Nephron (organoid): ENCODE results near the gene TLE3.
"Not testable (repeated sequence)": the region's sequence is repeated elsewhere in the genome, so short reads cannot be mapped to it uniquely, and the experiment has no call there.

Experiments used
- H3K27ac Mint-ChIP-seq, 3 experiments: 2 replicates each; pipeline ENCODE4 v1.8.0; 2020; ENCODE audit warnings: mixed read lengths in 3 of 3, mild to moderate bottlenecking in 2 of 3, moderate library complexity in 1 of 3
- H3K27me3 Mint-ChIP-seq: 2 replicates; pipeline ENCODE4 v1.8.0; 2021; ENCODE audit warnings: low read depth, mild to moderate bottlenecking, moderate library complexity, mixed read lengths
- H3K36me3 Mint-ChIP-seq: 2 replicates; pipeline ENCODE4 v1.8.0; 2020; ENCODE audit warnings: low read depth, mixed read lengths
- H3K4me1 Mint-ChIP-seq: 2 replicates; pipeline ENCODE4 v1.8.0; 2020; ENCODE audit warnings: mixed read lengths
- H3K4me3 Mint-ChIP-seq, 3 experiments: 2 replicates each; pipeline ENCODE4 v1.8.0; 2020; ENCODE audit warnings: mild to moderate bottlenecking in 3 of 3, mixed read lengths in 3 of 3, moderate library complexity in 2 of 3
- H3K9me3 Mint-ChIP-seq: 2 replicates; pipeline ENCODE4 v1.8.0; 2020; ENCODE audit warnings: mixed read lengths
- TF ChIP-seq, protein P1 (sequence below), 3 experiments: fragments of 200-600 bp; sonication (generic); IDR thresholded peaks; one replicate each; pipeline ENCODE4 v1.5.0; 2021; ENCODE audit warnings: antibody characterized with exemption in 3 of 3; ENCODE audit not compliant: unreplicated experiment in 3 of 3

Gene TLE3

DNA sequence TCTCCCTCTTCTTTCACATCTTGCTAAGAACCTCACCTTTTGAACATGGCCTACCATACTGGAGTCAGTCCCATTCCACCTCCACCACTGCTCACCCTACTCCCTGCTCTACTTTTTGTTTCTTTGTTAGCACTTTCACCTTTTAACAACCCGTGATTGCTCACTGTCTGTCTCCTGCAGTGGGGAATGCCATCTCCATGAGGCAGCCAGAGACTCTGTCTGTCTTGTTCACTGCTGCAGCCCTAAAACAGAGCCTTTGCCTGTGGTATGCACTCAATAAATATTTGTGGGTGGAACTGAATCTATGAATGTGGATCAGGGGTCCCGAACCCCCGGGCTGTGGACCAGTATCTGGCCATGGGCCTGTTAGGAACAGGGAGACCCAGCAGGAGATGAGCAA, 16.5 kb upstream of the TLE3 start:
- H3K27me3 Mint-ChIP-seq = peaks cover 57% of the 10 kb centered on the region
- H3K27ac Mint-ChIP-seq = peak overlapping the region in 2 of 3 experiments; percentile 1 to 4
- H3K4me3 Mint-ChIP-seq = peak overlapping the region in 1 of 3 experiments; percentile 1
- TF ChIP-seq, protein P1, sequence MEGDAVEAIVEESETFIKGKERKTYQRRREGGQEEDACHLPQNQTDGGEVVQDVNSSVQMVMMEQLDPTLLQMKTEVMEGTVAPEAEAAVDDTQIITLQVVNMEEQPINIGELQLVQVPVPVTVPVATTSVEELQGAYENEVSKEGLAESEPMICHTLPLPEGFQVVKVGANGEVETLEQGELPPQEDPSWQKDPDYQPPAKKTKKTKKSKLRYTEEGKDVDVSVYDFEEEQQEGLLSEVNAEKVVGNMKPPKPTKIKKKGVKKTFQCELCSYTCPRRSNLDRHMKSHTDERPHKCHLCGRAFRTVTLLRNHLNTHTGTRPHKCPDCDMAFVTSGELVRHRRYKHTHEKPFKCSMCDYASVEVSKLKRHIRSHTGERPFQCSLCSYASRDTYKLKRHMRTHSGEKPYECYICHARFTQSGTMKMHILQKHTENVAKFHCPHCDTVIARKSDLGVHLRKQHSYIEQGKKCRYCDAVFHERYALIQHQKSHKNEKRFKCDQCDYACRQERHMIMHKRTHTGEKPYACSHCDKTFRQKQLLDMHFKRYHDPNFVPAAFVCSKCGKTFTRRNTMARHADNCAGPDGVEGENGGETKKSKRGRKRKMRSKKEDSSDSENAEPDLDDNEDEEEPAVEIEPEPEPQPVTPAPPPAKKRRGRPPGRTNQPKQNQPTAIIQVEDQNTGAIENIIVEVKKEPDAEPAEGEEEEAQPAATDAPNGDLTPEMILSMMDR (IDR thresholded peaks at IDR 0.05; ENCODE audit: unreplicated experiment in 3 of 3) = no peak
- H3K36me3 Mint-ChIP-seq = no peaks in the 10 kb centered on the region
- H3K4me1 Mint-ChIP-seq = peaks cover 40% of the 10 kb centered on the region
- H3K9me3 Mint-ChIP-seq = no peaks in the 10 kb centered on the region

DNA sequence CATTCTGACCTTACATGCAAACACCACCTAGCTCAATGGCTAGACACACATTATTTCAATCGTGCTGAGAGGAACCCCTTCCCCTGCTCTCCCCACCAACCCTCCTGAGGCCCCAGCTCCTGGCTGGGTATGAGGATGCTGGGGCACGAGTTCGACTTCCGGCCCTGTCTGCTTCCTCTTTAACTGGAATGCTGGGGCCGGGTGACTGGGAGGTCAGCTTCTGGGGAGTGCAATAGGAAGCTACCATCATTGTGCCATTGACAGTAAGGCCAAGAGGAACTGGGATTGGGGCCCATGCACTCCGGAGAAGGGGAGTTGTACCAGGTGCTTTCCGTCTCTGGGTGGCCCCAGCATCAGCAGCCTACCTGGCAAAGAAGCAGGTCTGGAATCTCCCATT, 15.6 kb upstream of the TLE3 start:
- H3K27ac Mint-ChIP-seq = no peak overlapping the region
- H3K9me3 Mint-ChIP-seq = no peaks in the 10 kb centered on the region
- H3K27me3 Mint-ChIP-seq = peaks cover 54% of the 10 kb centered on the region
- no peaks in the 10 kb centered on the region for H3K36me3 Mint-ChIP-seq
- TF ChIP-seq, protein P1 (IDR thresholded peaks at IDR 0.05; ENCODE audit: unreplicated experiment in 3 of 3) = no peak
- H3K4me3 Mint-ChIP-seq = no peak overlapping the region
- peaks cover 40% of the 10 kb centered on the region for H3K4me1 Mint-ChIP-seq

DNA sequence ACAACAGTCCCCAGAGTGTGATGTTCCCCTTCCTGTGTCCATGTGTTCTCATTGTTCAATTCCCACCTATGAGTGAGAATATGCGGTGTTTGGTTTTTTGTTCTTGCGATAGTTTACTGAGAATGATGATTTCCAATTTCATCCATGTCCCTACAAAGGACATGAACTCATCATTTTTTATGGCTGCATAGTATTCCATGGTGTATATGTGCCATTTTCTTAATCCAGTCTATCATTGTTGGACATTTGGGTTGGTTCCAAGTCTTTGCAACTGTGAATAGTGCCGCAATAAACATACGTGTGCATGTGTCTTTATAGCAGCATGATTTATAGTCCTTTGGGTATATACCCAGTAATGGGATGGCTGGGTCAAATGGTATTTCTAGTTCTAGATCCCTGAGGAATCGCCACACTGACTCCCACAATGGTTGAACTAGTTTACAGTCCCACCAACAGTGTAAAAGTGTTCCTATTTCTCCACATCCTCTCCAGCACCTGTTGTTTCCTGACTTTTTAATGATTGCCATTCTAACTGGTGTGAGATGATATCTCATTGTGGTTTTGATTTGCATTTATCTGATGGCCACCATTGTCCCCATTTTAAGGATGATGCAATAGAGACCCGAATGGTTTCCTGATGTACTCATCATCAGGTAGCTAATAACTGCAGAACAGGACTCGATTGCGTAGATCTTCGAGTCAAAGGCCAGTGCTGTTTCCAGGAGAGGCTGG, 15.0 kb upstream of the TLE3 start:
- H3K9me3 Mint-ChIP-seq, H3K36me3 Mint-ChIP-seq, H3K4me3 Mint-ChIP-seq, H3K27ac Mint-ChIP-seq: not testable (repeated sequence)
- Mint-ChIP-seq H3K4me1 (peaks cover 40% of the 10 kb centered on the region), H3K27me3 (peaks cover 55% of the 10 kb centered on the region)

DNA sequence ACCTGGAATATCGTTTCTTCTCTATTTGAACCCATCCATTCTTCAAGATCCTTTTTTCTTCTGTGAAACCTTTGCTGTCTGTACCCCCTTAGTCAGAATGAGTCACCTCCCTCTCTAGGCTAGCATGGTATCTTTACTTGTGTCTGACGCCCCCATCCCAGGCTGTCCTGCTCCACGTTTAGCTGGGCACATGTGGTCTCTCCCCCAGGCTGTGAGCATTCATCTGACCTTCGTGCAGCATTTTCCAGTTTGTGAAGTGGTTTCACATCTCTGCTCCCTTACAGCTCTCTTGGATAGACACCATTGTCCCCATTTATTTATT, 14.3 kb upstream of the TLE3 start:
- TF ChIP-seq, protein P1 (IDR thresholded peaks at IDR 0.05; ENCODE audit: unreplicated experiment in 3 of 3) = no peak
- Mint-ChIP-seq H3K36me3 (no peaks in the 10 kb centered on the region), H3K9me3 (no peaks in the 10 kb centered on the region), H3K27me3 (peaks cover 59% of the 10 kb centered on the region), H3K27ac (peak overlapping the region; percentile 67 to 84 (median 80)), H3K4me3 (peak overlapping the region; percentile 14 to 55 (median 41)), H3K4me1 (peaks cover 40% of the 10 kb centered on the region)

DNA sequence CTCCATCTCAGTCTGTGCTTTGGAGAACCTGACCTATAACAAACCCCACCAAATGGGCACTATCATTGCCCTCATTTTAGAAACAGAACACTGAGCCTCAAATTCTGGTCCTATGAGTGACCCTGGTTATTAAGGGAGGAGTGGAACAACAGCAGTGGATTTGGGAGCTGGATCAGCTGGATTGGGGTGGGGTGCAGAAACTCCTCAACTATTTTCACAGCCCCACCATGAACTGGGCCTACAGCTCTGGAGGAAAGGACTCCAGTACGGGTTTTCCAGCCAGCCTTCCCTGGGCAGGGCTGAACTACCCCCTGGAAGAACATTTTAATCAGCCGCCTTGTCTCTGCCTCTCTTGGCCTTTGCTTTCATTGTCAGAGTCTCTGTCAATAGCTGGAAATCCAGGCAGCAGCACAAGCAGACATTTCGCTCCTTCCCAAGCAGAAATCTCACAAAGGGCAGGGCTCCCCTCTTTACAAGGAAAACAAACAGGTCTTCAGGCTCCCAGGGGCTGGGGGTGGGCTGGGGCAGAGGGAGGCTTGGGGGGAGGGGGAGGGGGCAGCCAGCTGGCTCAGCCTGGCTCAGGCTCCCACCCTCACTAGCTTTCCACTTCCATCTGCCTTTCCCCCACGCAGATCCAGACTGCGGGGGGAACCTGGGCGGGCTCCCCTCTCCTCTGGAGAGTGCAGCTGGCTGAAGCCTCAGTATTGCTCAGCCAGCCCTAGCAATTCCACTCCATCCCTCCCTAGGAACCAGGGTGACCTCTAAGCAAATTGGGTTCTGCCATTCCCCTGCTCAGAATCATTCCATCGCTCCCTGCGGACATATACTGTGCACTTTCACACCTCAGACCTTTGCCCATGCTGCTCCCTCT, 13.7 kb upstream of the TLE3 start:
- H3K27me3 Mint-ChIP-seq = peaks cover 58% of the 10 kb centered on the region
- H3K4me3 Mint-ChIP-seq = peak overlapping the region; percentile 14 to 55 (median 41)
- H3K4me1 Mint-ChIP-seq = peaks cover 40% of the 10 kb centered on the region
- no peaks in the 10 kb centered on the region for H3K36me3 Mint-ChIP-seq
- TF ChIP-seq, protein P1 (IDR thresholded peaks at IDR 0.05; ENCODE audit: unreplicated experiment in 3 of 3) = no peak
- H3K9me3 Mint-ChIP-seq = no peaks in the 10 kb centered on the region
- H3K27ac Mint-ChIP-seq = peak overlapping the region; percentile 67 to 88 (median 80)

DNA sequence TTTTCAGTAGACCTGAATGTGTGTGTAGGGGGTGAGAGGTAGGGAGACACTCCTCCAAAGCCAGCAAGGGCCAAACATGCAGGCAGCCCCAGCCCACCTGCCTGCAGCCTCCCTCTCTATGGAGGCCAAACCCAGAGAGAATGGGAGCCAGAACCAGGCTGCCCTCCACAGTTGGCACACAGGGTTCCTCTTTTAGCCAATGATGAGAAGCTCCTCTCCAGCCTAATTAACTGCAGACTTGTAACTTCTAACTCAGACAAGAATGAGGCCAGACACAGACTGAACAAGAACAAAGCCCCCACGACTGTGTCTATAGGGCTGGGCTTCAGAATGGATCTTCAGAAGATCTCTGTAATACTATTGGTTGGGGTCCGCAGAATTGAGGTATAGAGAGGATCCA, 12.3 kb upstream of the TLE3 start:
- Mint-ChIP-seq H3K36me3 (no peaks in the 10 kb centered on the region), H3K4me1 (peaks cover 34% of the 10 kb centered on the region), H3K9me3 (no peaks in the 10 kb centered on the region), H3K27ac (peak overlapping the region in 2 of 3 experiments; percentile 8 to 18), H3K27me3 (peaks cover 58% of the 10 kb centered on the region), H3K4me3 (no peak overlapping the region)
- TF ChIP-seq, protein P1 (IDR thresholded peaks at IDR 0.05; ENCODE audit: unreplicated experiment in 3 of 3) = no peak
